OCI-M1 (cell line): ENCODE results near the gene ZP1.
"Not testable (repeated sequence)": the region's sequence is repeated elsewhere in the genome, so short reads cannot be mapped to it uniquely, and the experiment has no call there.

Experiments used
- DNase-seq: peaks from one replicate; lab custom pipeline; 2025; lab: John Stamatoyannopoulos, UW

Gene ZP1, protein sequence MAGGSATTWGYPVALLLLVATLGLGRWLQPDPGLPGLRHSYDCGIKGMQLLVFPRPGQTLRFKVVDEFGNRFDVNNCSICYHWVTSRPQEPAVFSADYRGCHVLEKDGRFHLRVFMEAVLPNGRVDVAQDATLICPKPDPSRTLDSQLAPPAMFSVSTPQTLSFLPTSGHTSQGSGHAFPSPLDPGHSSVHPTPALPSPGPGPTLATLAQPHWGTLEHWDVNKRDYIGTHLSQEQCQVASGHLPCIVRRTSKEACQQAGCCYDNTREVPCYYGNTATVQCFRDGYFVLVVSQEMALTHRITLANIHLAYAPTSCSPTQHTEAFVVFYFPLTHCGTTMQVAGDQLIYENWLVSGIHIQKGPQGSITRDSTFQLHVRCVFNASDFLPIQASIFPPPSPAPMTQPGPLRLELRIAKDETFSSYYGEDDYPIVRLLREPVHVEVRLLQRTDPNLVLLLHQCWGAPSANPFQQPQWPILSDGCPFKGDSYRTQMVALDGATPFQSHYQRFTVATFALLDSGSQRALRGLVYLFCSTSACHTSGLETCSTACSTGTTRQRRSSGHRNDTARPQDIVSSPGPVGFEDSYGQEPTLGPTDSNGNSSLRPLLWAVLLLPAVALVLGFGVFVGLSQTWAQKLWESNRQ

GRCh38 chr11:60866911-60867870, at the start of gene ZP1:
ZP1 (plus strand) TSS chr11:60867542; CDS start chr11:60867562, 20 bp downstream.
- no peak for DNase-seq

DNA sequence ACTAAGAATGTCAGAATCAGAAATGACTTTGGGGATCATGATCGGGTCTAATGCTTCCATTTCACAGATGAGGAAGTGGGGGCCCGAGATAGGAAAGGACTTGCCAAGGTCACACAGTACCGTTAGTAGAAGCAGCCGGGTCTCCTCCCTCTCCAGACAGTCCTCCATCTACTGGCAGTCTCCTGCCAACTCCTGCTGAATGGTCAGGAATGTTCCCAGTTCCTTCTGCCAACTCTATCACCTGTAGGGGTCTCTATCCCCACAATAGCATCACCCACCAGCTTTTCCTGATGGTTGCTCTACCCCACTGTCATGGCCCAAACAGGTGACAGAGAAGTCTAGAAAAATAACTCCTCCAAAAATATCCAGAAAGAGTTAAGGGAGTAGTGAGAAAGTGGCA, 49.3 kb upstream of the ZP1 start:
- no peak for DNase-seq

DNA sequence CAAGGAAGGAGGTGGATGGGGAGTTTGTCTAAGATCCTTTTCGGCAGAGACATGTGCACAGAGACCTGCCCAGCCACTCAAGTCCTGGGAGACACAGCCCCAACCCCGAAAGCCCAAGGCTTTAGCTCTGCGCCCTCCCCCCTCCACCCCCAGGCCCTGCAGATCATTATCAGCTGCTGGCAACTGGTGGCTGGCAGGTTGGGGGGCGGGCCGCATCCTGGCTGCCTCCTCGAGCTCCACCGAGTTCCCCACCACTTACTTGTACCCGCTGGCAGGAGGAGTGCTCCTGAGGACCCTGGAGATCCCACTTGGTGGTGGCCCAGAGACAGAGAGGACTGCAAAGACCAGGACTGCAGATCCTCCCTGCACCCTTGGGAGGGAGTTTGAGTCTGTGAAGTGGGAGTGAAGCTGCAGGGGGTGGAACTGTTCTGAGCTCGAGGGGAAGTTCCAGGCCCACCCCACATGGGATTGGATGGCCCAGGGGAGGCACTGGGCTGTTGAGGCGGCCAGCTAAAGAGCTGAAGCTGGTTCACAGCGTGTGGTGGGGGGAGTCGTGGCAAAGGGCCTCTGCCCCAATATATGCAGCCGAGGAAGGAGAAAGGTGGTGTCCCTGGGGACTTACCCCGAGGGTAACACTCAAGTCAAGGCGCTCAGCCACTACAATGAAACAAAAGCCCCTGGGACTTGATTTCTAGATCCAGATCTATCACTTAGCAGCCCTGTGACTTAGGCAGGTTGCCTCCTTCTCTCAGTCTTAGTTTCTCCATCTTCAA, 45.3 kb upstream of the ZP1 start:
- no peak for DNase-seq

DNA sequence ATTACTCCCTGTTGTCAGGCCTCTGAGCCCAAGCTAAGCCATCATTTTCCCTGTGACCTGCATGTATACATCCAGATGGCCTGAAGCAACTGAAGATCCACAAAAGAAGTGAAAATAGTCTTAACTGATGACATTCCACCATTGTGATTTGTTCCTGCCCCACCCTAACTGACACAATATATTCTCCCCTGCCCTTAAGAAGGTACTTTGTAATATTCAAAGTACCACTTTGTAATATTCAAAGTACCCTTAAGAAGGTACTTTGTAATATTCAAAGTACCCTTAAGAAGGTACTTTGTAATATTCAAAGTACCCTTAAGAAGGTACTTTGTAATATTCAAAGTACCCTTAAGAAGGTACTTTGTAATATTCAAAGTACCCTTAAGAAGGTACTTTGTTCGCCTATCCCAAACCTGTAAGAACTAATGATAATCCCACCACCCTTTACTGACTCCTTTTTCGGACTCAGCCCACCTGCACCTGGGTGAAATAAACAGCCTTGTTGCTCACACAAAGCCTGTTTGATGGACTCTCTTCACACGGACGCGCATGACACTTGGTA, 43.5 kb upstream of the ZP1 start:
- not testable (repeated sequence) for DNase-seq

DNA sequence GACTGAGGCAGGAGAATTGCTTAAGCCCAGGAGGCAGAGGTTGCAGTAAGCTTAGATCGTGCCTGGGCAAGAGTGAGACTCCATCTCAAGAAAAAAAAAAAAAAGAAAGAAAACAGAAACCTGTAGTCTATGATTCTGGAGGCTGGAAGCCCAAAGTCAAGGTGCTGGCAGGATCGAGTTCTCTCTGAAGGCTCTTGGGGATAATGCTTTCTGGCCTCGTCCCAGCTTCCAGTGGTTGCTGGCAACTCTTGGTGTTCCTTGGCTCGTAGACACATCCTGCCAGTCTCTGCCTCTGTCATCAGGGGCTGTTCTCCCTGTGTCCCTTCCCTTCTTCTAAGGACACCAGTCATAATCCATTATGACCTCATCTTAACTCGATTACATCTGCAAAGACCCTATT, 42.2 kb upstream of the ZP1 start:
- no peak for DNase-seq

GRCh38 chr11:60825790-60826189, 41.6 kb upstream of the ZP1 start:
- no peak for DNase-seq

DNA sequence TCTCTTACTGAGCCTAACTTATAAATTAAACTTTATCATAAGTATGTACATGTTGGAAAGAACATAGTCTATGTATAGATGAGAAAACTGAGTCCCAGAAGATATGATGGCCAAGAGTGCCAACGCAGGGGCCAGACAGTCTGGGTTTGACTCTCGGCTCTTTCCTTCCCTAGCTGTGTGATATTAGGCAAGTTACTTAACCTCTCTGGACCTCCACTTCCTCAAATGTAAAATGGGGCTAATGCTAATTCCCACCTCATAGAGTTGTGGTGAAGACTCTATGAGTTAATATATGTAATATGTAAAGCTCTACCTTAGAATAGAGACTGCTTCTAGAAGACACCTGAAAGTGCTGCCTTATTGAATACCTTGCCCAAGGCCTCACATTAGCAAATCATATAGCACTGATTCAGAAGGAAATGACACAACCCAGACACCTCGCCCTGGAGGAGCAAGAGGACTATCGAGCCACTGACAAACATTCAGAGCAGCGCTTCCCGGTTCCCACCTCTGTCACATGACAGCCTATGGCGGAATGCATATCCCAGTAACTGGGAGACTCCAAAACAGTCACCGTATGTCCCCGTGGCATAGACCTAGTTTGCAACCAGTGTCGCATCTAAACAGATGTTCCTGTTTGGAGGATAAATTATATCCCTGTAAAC, 36.7 kb upstream of the ZP1 start:
- no peak for DNase-seq

- DNase-seq: peak; percentile 85
These were observed 36.2 kb upstream of the ZP1 start for GRCh38 chr11:60831143-60831500.

DNA sequence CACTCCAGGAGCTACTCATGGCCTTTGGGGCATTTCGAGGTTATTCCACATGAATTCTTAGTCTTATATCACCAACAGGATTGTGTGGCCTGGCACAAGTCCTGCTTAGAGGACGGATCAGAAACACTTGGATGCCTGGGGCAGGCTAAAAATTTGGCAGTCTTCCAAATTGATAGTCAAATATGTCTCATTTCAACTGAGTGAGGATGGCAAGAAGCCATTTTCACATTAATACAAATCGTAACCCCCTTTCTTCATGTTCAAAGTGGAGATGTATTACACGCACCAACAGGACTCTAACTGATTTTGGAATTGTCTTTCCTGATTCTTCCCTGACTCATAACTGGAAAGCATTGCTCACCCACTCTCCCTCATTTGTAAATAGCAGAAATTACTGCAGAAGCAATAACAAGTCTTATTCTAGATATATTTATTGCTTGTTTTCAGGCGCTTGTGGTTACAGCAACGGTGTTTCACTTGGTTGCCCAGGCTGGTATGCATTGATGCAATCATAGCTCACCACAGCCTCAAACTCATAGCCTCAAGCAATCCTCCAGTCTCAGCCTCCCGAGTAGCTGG, 35.8 kb upstream of the ZP1 start:
- no peak for DNase-seq

- DNase-seq: no peak
These were observed 32.4 kb upstream of the ZP1 start for GRCh38 chr11:60834742-60835533.

DNA sequence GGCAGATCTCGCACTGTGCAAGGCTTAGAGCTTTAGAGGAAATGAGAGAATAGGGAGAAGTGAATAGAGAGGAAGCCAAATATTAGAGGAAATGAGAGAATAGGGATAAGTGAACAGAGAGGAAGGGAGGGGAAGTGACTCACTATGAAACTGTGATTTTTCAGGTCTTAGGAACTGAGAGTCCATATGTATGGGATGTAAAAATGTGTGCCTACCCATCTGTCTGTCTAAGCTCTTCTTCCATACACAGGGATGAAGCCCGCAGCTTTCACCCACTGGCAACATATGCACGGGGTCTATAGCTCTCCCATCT, 31.9 kb upstream of the ZP1 start:
- no peak for DNase-seq

DNA sequence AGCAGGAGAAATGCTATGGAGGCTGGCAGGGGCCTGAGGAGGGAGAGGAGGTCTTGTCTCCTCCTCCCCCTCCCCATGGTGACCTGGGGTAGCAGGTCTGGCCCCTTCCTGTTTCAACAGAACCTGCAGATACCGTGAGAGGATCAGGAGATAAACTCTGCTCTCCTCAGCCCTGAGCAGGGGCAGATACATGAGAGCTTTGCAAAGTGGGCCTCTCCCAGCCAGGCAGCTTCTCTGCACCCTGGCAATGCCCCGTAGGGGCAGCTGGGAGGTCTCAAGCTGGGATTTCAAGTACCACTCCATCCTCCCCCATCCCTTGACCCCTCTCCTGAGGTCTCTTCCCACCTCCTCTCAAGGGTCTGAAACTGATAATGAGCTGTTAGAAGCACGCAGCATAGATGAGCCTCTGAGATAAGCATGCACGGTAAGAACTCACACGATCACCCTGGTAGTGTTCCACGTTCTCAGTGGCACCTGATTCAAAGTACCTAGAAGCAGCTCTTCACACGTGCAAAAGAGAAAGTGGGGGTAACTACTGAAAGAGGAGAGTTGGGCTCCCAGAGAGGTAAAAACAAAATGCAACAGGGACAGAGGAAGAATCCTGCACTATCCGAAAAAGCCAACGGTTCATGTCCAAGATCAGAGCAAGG, 30.4 kb upstream of the ZP1 start:
- no peak for DNase-seq

DNA sequence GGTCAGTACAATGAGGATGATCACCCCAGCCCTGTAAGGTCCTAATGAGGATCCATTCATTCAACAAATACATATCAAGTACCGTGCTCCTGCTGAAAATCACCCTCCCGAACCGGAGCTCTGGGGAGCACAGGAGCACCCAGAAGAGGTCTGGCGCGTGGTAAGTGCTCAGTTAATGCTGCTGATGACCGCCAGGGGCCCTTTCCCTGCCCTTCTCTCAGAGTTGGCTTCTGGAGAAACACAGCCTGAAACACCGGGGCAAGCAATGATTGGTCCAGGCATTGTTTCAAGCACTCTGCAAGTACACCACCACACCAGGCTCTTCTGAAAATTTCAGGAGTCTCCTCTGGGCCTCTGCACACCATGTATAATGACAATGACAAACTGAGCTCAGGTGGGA, 29.2 kb upstream of the ZP1 start:
- no peak for DNase-seq

DNA sequence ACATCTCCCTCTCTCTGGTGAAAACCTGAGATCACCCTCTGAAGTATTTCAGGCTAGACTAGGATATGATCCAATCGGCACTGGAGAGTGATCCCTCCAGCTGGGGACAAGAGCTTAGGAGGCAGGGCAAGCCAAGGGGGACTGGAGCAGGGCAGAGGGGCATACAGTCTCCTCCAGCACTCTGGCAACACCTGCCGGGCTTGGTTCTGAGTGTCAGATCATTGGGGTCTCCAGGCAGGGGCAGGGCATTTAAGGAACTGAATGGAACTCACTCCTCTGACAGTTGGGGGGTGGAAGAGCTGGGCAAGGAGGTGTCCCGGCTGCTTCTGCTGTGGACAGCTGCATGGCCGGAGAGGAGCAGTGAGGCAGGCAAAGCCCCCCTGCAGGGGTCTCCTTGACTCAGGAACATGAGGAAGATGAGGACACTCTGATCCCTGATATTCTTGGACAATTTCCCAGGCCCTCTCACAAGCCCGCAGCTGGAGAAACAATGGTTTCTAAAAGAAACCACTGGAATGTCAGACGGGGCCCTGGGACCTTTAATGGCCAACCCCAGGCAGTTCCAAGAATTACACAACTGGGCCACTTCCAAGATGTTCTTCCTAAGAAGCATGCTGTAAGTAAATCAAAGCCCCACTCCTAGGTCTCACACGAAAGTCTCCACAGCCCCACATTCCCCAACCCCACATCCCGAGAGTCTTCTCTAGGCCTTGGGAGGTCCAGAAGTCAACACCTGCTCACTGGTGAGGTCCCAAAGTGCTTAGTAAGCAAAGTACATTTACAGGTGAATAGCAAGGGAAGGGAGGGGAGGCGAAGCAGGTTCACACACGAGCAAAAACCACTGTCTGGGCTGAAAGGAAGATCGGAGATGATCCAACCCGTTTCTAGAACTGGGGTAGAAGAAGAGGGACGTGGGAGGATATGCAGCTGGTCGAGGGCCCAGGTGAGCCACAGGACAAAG, 26.6 kb upstream of the ZP1 start:
- DNase-seq: no peak

- DNase-seq: peak; percentile 96
These were observed 25.3 kb upstream of the ZP1 start, which contains the start of gene CCDC86 for GRCh38 chr11:60841797-60842667. CCDC86 (plus strand) TSS chr11:60842113; CDS start chr11:60842125, 12 bp downstream.

GRCh38 chr11:60842668-60843600, 24.4 kb upstream of the ZP1 start:
- DNase-seq: peak; percentile 41
